Stimulated activated CD4-positive, alpha-beta T cell treated with anti-CD3 and anti-CD28 coated beads, Interleukin-15, amount 100 ng/mL, for 48 hours (primary cell): ENCODE results near the gene RNF145.

Experiments
- DNase-seq, 2 donors: peaks; one replicate each; pipeline ENCODE4 v3.0.0-alpha.2; 2020; ENCODE audit warnings: low read depth in 2 of 2

RNF145 gene

DNA sequence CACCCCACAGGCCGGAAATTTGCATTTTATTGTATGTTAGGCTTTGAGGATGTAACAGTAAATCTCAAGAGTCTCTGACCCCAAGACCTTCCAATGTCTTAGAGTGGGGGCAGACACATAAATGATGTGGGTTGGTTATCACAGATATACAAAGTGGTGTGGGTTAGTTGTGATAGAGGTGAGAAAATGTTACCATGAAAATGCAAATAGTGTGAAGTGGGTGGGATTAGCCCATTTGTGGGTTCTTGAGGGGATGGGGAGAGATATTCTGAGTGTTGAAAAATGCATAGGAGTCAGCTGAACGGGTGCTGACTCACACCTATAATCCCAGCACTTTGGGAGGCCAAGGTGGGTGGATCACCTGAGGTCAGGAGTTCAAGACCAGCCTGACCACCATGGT lies 7.9 kb upstream of the RNF145 start:
- DNase-seq, result no peak

DNA sequence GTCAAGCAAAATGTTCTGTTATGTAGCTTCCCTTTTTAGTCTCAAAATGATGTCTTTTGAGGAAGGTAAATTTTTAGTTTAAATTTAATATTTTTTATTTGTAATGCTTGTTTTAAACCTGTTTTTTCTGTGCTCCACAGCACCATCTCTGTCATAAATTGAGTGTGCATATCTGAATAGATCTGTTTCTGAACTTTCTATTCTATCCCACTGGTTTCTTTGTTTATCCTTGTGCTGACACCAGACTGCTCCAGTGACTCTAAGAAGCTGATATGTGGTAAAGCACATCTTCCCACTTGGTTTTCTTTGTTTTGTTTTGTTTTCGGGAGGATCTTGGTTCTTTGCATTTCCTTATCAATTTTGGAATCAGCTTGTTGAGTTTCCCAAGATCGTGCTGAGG lies 7.1 kb upstream of the RNF145 start:
- no peak for DNase-seq

DNA sequence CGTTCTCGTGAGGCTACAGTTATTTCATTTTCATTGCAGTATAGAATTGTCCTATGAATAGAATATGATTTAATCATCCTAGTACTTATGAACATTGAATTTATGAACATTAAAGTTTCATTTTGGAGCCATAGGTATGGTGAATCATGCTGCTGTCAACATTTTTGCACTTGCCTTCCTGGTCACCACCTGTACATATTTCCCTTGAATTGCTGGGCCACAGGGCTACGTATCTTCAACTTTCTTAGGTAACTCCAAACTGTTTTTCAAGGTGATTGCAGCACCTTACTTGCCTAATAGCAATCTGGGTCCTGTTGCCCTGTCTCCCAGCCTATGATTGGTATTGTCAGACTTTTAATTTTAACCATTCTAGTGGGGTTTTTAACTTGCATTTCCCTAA lies 6.5 kb upstream of the RNF145 start:
- no peak for DNase-seq

DNA sequence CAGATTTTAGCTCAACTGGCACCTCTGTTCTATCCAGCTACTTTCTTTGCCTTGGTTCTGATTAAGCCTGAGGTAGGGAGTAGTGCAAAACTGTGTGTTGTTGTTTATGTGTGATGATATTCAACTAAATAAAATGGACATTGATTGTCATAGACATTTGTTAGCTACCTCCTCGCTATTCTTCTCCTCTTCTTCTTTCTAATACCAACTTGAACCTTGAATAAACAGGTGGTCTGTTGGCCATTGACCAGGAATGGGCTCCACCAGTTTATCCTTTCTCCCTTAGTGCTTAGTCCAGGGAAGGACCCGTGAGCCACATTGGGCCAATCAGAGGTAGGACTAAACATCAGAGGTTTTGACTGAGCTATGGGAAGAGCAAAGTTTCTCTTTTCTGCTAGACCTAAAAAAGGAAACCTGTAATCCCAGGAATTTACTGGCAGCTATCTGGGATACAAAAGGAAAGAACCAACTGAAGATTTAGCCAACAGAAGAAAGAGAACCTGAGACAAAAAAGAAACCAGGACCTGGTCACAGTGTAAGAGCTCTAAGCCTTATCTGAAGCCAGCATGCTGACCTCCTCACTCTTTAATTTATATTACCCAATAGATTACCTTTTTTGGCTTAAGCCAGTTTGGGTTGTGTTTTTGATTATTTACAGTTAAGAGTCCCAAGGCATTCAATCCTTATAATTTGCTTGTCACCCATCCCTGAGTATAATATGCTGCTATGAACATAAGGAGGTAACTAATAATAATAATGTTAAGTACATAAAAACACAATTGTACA lies 5.3 kb upstream of the RNF145 start:
- no peak for DNase-seq

DNA sequence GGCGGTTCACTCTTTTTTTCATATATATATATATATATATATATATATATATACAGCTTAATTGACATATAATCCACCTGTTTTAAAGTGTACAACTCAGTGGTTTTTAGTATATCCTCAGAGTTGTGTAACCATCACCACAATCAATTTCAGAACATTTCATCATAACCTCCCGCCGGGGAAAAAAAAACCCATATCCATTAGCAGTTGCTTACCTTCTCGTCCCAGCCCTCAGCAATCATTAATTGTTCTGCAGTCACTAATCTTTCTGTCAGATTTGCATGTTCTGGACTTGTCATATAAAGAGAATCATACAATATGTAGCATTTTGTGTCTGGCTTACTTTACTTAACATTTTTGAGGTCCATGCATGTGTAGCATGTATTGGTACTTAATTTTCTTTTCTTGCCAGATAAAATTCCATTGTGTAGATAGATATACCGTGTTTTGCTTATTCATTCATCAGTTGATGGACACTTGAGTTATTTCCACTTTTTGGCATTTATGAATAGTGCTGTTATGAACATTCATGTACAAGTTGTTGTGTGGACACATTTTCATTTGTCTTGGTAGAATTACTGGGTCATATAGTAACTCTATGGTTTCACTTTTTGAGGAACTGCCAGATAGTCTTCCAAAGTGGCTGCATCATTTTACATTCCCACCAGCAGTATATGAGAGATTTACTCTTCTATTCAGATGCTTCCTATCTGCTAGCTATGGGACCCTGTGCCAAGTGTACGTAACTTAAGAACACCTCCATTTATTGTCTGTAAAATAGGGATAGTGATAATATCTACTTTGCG lies 3.5 kb upstream of the RNF145 start:
- no peak for DNase-seq

DNA sequence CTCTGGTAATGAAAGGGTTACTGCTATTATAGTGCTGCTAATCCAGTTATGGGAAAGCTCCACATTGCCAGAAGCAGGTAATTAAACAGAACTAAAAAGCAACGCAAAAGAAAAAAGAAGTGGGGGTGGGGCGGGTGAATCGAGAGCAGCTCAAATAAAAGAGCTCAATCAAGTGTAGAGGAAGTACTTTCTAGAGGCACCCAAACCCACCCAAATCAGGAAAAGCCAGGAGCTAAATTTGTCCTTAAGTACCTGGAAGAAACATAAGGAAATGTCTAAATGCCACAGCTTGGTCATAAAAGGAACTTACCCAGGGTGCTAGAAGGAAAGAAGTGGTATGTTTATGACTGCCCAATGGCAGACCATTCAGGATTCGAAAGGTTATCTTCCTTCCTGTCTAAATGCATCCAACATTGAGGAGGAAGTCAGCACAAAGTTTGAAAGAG lies 2.4 kb upstream of the RNF145 start:
- DNase-seq, result no peak

DNA sequence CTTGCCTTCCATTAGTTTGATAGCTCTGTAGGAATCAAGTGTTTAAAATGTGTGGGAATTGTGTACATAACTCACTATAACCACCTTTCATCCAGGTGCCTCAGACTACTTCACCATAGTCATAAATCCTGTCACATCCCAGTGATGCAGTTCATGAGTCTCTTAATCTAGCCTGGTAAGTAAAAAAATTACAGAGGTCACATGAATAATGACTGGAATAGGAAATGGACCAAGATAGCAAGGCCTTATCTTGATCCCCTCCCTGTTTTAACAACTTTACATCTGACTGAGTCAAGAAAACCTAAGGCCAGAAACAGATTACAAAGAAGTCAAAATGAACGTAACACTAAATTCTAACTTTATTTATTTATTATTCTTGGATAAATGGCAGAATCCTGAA lies 1.5 kb upstream of the RNF145 start:
- DNase-seq, result no peak

DNA sequence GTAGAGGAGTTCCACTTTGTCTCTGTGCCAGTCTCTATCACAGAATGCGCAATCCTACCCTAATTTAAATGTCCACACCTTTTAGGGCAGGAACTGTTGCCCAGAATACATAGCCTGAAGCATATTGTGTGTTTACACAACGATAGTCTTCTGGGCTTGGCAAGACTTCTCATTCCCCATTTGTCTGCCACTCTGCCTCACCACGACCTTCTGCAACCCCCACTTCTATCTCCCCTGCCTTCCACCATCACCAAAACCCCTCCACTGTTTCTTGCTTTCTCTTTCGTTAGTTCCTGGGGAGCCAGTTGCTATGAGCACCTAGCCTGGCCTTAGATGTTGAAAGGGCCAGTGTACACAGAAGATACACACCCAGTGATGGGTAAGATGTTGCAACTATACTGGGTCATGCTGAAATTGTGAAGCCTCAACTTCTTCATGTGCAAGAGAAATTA lies 883 bp upstream of the RNF145 start:
- no peak for DNase-seq

DNA sequence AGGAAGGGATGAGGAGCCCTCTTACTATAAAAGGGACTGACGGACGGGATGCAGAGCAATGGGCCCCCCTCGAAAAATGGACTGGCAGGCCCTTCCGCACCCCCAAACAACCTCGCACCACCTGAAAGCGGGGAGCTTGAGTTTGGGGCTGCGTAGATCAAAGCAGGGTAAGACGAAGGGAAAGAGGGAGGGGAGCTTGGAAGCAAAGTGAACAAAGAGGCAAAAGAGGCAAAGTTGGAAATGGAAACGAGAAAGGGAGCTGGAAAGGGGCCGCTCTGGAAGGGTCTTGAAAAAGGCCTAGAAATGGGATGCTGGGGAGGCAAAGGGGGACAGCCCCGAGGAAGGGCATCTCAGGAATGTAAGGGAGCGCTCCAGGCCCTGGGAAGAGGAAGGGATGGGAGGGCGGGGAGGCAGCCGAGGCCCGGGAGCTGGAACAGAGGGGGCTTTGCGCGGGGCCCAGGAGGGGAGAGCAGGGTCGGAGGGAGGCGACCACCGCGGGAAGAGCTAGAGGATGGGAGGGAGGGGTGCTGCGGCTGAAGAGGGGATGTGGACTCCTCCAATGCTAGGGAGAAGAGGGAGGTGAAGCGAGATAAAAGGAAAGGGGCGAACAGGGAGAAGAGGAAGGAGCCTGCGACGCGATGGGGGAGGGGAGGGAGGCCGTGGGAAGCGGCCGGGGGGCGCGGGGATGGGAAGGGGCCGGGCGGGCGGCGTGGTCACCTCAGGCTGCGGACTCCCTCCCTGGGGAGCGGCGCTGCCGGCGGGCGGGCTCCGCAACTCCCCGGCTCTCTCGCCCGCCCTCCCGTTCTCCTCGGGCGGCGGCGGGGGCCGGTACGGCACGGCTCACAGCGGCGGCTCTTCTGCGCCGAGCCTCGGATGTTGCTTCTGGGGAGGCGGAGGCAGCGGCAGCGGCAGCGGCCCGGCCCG lies 577 bp downstream of the RNF145 start:
- DNase-seq, result peak in 1 of 2 donors; percentile 5

DNA sequence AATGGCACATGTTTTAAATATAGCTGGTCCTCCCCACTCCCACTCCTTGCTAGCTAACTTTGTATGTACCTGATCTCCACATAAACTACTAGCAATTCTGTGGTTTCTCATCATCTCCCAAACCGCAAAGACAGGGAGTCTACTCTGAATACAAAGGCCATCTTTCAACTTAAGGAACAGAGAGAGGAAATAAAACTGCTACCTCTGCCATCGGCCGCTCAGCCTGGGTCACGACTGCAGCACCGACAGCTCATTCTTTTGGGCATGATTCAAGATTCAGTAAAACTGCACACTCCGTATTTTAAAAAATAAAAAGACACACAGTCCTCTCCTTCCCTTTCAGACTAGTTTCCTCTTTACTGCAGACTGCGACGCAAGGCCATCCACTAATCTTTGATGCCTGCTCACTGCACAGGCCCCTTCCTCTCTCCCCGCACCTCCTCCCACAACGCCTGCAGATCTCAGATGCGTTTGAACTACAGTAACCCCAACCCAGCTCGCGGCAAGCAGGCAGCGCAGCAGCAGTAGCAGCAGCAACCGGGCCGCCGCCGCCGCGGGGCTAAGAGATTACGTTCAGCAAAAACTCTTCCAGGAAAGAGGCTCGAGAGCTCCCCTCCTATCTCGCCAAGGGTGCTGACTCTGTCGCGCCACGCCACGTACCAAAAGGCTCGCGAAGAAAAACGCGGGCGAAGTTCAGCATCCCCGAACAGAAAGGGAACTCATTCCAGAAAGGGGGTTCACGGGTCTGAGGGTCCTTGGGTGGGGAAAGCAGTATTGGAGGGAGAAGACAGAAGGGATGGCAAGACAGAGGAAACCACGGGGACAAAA lies 1.5 kb downstream of the RNF145 start:
- DNase-seq, result peak; percentile 70 to 76

DNA sequence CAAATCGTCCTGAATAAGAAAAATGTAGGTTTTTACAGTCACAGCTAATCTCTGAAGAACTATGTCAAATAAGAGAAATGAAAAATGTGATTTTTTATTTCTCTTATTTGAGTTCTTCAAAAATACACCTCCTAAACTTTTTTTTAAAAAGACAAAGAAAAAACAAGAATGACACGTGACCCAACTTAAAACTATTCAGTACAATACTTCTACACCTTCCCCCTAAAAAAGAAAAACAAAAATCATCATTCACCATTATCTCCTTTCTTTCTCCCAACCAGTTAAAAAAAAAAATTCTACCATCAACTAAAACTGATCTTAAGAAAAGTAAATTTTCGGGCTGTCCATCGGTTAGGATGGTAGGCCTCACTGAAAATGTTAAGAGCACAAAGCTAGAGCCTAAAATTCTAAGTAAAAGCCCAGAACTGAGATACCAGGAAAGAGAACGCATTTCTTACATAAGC lies 2.1 kb downstream of the RNF145 start:
- no peak for DNase-seq

DNA sequence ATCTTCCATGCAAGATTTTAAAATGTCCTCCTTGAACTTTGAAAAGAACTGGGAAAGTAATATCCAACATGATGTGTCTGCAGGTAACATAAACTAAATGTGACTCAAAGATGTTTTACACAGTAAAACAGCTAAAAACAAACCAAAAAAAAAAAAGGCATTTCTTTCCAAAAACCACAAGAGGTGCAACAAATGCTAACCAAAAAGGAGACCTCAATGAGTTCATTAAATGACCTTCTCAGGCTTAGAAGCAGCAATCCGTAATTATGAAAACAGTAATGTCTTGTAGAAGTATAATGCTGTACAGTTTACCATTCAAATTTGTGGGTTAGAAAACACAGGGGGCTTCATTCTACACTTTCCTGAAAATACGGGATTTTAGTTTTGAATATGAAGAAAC lies 2.5 kb downstream of the RNF145 start:
- DNase-seq, result no peak

DNA sequence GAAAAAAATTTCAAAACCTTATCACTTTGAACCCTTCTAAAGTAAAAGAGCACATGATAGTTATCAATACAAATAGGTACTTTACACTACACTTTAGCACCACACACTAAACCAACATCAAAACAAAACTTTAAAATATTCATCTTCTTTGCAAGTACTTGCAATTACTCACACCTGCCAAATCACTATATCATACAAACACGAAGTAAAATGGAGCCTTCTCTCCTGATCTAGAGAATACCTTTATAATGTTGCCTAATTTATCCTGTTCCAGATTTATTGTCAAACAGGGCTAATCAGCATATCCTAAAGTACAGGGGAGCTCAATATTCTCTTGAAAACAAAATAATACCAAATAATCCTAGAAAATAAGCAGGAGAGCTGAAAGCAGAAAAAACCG lies 3.0 kb downstream of the RNF145 start:
- DNase-seq, result no peak

DNA sequence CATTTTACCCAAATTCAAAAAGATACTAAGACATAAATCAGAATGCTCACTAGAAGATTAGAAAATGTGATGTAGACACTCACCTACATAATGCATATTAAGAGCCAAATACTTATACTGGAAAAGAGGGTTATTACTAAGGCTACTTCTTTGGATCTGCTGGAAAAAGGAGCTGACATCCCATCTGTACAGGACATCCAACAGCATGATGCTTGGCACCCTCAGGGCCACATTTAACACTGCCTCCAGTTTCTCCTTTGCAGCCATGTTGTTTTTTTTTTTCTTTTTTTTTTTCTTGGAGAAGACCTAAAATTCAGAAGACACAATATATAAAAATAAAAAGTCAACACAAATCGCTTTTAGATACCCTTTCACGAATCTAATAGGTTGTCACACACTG lies 6.0 kb downstream of the RNF145 start:
- DNase-seq, result no peak

DNA sequence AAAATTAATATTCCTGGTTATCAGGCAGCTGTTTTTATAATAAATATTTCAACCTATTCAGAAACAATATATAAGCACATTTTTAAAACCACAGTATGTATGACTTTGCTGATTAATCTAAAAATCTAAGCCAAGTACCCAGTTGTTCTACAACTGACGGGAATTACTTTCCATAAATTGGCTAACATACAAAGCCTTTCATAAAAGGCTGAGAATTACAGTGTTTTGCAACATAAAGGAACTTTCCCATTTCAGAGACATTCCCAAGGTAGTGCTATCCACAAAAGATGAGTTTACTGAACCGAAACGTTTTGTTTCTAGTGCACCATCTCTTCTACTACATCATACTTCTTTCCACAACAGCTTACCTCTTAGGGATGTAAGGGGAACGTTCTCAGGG lies 7.2 kb downstream of the RNF145 start:
- DNase-seq, result no peak

DNA sequence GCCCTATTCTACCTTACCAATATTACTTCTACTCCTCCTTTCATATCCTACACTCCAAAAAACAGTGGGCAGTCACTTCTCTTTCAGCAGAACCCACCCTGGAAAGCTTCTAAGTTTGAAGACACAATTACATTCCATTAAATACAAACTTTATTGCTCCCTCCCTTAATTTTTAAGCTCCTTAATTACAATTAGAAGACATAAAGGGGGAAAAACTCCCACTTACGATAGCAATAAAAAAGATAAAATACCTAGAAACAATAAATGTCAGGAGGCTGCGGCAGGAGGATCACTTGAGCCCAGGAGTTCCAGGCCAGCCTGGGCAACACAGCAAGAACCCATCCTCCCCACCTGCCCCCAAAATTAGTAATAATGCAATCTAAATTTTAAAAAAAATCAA lies 9.6 kb downstream of the RNF145 start:
- DNase-seq, result no peak

DNA sequence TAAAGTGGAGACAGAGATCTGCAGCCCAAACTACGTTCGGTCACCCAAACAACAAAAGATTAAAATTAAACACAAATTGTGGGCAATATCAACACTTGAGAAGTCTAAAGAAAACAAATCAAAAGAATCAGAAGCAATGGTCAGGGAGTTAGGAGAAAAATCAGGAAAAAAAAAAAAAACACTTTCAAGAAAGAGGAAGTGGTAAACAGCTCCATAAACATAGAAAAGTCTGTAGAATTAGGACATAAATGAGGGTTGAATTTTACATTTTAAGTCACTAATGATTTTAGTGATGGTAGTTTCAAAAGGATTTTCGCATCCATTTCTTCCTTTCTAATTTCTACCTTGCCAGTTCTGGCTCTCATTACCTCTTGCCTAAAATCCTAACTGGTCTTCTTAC lies 10.1 kb downstream of the RNF145 start:
- no peak for DNase-seq

DNA sequence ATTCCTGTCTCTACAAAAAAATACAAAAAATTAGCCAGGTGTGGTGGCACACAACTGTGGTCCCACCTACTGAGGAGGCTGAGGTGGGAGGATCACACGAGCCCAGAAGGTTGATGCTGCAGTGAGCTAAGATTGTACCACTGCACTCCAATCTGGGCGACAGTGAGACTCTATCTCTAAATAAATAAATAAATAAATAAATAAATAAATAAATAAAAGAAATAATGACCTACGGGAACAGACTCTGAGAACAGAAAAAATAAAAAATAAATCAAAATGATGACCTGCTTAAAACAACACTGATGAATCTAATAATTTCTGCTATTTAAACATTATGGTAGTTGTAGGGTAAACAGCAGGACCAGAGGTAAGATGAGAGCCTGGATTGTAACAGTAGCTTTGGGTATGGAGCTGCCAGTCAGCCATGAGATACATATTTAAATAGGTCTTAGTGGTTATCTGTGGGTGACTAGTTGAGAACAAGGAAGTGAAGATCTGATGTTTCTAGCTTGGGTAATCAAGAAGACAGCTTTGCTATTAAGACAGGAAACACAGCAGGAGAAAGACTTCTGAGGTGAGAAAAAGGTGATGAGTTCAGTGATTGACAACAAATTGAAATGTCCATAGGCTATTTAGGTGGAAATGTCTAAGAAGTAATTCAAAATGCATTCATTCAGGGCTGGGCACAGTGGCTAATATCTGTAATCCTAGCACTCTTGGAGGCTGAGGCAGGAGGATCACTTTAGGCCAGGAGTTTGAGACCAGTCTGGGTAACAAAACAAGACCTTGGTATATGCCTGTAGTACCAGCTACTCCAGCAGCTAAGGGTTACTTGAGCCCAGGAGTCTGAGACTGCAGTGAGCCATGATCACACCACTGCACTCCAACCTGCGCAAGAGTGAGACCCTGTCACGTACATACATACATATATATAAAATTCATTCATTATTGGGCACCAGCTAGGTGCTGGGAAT lies 11.0 kb downstream of the RNF145 start:
- DNase-seq, result no peak

DNA sequence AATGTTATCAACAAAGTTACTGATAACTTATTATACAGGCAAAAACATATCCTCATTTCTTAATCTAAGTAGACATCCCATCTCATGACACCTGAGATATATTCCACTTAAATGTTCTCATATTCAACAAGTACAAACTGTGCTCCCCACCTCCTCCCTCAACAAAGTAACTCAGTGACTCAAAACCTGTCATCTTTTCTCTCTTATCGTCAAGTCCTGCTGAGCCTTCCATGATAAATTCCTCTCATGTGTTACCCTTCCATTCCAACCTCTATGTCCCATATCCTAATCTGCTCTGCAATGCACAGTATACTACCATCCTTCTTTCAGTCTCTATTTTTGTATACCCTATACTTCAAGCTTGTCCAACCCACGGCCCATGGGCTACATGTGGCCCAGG lies 13.6 kb downstream of the RNF145 start:
- DNase-seq, result no peak

DNA sequence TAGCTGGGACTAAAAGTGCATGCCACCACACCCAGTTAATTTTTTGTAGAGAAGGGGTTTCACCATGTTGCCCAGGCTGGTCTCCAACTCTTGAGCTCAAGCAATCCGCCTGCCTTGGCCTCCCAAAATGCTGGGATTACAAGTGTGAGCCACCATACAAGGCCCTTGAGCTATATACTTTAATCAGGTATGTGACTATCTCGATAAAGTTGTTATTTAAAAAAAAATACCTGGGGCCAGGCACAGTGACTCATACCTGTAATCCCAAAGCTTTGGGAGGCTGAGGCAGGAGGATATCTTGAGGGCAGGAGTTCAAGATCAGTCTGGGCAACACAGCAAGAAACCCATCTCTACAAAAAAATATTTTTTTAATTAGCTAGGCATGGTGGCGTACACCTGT lies 19.2 kb downstream of the RNF145 start:
- no peak for DNase-seq
